Spinal cord (tissue), 10 donors: ENCODE measurements around the gene CAMK2A. TPM values are rescaled to one million over a fixed set of nuclear protein-coding genes. Genes with fewer than 3 reads are reported as not detected.

Experiments
- DNase-seq, 6 donors: peaks; one replicate each; pipeline versions ENCODE4 v3.0.0 to v3.0.0-alpha.2; 2013 to 2015; ENCODE audit warnings: low spot score in 6 of 6, low read depth in 4 of 6
- H3K27ac ChIP-seq: one replicate; pipeline ENCODE4 v1.5.1; 2013; ENCODE audit warnings: low read depth, low read length, control low read depth
- H3K27me3 ChIP-seq: one replicate; pipeline ENCODE4 v1.6.1; 2013; ENCODE audit warnings: low read length; ENCODE audit not compliant: control insufficient read depth, insufficient read depth
- H3K36me3 ChIP-seq: one replicate; pipeline ENCODE4 v1.6.1; 2013; ENCODE audit warnings: low read length; ENCODE audit not compliant: control insufficient read depth, insufficient read depth
- H3K4me1 ChIP-seq: one replicate; pipeline ENCODE4 v1.6.1; 2013; ENCODE audit warnings: low read length; ENCODE audit not compliant: control insufficient read depth, insufficient read depth
- H3K4me3 ChIP-seq: one replicate; pipeline ENCODE4 v1.5.1; 2013; ENCODE audit warnings: low read depth, low read length, control low read depth
- H3K9me3 ChIP-seq: one replicate; pipeline ENCODE4 v1.6.1; 2013; ENCODE audit warnings: low read length; ENCODE audit not compliant: control insufficient read depth, insufficient read depth
- WGBS: methylation state at CpG from one replicate; pipeline ENCODE4 v1.1.5; 2013; ENCODE audit warnings: missing lambda C conversion rate; ENCODE audit not compliant: insufficient coverage; 5-methylcytosine and 5-hydroxymethylcytosine counted together
- polyA plus RNA-seq, 2 donors: library from polyadenylated mRNA; unstranded; fragments of 120-200 nt; gene quantifications; one replicate each; pipeline ENCODE4 v1.2.1, GENCODE V29; 2013; ENCODE audit not compliant: insufficient read length in 2 of 2
- total RNA-seq, 2 donors: library from RNA; depleted of rRNA in 1 of 2; stranded (reverse); fragments of 120-200 nt in 1 of 2; fragments of >200 nt in 1 of 2; gene quantifications; one replicate each; pipeline versions ENCODE4 v1.2.3 to v1.2.4, GENCODE V29; 2013 to 2014
- donor health status: healthy.

Gene CAMK2A
- total and polyA plus RNA-seq, 4 donors, result 5.7 to 26.8 (median 23.5) TPM

- peak overlapping the region; percentile 33 for H3K27ac ChIP-seq
- no peaks in the 10 kb centered on the region for H3K9me3 ChIP-seq
- peaks cover 32% of the 10 kb centered on the region for H3K4me1 ChIP-seq
- no peak overlapping the region for H3K4me3 ChIP-seq
- no peaks in the 10 kb centered on the region for H3K27me3 ChIP-seq
- peak in 2 of 6 donors; percentile 68 to 91 for DNase-seq
- H3K36me3 ChIP-seq, result no peaks in the 10 kb centered on the region
- WGBS, result 33% methylated on average over 6 of the region's 7 CpGs
These were observed 19.7 kb upstream of the CAMK2A start for GRCh38 chr5:150309101-150309885.

GRCh38 chr5:150307617-150308426 lies 18.2 kb upstream of the CAMK2A start:
- Histone ChIP-seq H3K9me3 (no peaks in the 10 kb centered on the region), H3K36me3 (no peaks in the 10 kb centered on the region), H3K27me3 (peaks cover 13% of the 10 kb centered on the region), H3K4me1 (peaks cover 47% of the 10 kb centered on the region), H3K4me3 (no peak overlapping the region), H3K27ac (peak overlapping the region; percentile 75)
- DNase-seq, result peak in 2 of 6 donors; percentile 37 to 55
- 53% methylated on average over 10 of the region's 11 CpGs for WGBS

GRCh38 chr5:150306775-150307174 lies 17.2 kb upstream of the CAMK2A start:
- Histone ChIP-seq H3K4me3 (no peak overlapping the region), H3K27ac (peak overlapping the region; percentile 25), H3K27me3 (peaks cover 21% of the 10 kb centered on the region), H3K9me3 (no peaks in the 10 kb centered on the region), H3K4me1 (peaks cover 55% of the 10 kb centered on the region), H3K36me3 (no peaks in the 10 kb centered on the region)
- DNase-seq, result no peak
- 79% methylated on average over 4 of the region's 4 CpGs for WGBS

DNA sequence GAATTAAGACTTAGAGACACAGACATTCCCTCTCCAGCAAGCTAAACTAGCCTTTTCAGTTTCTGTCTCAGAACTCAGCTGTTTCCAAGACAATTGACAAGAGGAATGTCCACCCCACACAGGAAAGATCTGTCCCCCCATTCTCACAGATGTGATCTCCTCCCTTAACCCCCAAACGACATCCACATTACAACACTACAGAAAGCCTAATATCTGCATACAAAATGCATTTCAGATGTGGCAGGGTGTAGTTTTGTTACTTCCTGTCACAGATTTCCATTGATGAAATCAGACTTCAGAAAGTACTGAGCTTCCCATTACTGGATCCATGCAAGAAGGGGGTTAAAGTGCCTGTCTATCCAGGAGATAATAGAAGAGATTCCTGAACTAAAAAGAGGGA lies 16.0 kb upstream of the CAMK2A start:
- Histone ChIP-seq H3K9me3 (no peaks in the 10 kb centered on the region), H3K4me1 (peaks cover 61% of the 10 kb centered on the region), H3K36me3 (no peaks in the 10 kb centered on the region), H3K27me3 (peaks cover 31% of the 10 kb centered on the region), H3K27ac (no peak overlapping the region), H3K4me3 (no peak overlapping the region)
- DNase-seq, result no peak
- WGBS, result 40% methylated on average over 1 of the region's 1 CpG

- Histone ChIP-seq H3K4me3 (no peak overlapping the region), H3K4me1 (peaks cover 66% of the 10 kb centered on the region), H3K9me3 (no peaks in the 10 kb centered on the region), H3K36me3 (no peaks in the 10 kb centered on the region), H3K27me3 (peaks cover 31% of the 10 kb centered on the region), H3K27ac (no peak overlapping the region)
- 80% methylated on average over 2 of the region's 2 CpGs for WGBS
- DNase-seq, result no peak
These were observed 15.5 kb upstream of the CAMK2A start for GRCh38 chr5:150305095-150305494.

DNA sequence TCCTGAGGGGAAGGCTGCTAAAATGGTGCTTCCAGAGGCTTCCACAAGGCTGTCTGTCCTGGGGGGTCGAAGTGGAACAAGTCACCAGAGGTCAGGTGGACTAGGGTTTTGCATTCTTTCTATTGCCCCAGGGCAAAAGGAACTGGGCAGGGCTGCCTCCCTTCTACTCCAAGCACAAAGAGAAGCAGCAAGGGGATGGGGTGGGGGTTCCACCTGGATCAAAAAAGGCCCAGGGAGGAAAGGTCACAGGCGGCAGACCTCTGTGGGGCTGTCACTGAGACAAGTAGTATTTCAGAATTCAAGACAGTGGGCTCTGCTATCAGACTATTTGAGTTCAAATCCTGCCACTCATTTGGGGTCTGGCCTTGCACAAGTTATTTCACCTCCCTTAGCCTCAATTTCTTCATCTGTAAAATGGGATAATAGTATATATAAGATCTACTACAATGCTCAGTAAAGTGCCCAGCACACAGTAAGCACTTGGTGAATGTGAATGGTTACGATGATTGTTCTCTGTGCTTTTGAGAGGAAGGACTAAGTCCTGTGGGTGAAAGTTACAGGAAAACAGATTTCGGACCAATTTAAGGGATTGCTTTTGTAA lies 15.0 kb upstream of the CAMK2A start:
- Histone ChIP-seq H3K4me1 (peaks cover 64% of the 10 kb centered on the region), H3K27ac (no peak overlapping the region), H3K27me3 (peaks cover 31% of the 10 kb centered on the region), H3K36me3 (no peaks in the 10 kb centered on the region), H3K4me3 (no peak overlapping the region), H3K9me3 (no peaks in the 10 kb centered on the region)
- WGBS, result 90% methylated on average over 3 of the region's 4 CpGs
- DNase-seq, result no peak

DNA sequence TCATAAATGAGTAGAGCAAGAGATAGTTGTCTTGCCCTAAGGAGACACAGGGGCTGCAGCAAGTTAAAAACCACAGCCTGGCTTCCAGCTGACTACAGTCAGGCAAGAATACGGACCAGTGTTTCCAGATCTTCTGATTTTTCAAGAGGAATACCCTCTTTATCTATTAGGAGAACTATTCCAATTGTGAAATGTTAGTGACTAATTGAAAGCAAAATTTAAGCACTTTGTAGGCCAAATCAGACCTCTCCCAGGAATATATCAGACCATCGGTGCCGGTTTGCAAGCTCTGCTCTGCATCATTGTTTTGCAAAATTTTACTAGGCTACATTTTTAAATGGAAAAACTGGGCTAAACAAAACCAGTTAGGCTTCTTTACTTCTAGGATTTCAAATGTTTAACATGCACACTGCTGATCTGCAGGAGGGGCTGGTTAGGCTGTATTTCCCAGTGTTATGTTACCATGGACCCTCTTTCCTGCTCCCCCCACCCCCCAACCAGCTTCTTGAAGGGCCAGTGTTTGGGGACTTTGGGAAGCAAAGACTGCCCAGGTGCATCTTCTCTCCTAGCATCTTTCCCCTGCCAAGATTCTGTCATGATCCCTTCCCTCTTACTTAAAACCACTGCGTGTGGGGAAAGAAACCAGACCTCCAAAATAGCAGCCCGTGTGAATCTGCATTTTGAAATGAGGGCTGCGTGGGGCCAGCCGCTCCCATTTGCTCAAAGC lies 14.2 kb upstream of the CAMK2A start:
- Histone ChIP-seq H3K4me1 (peaks cover 57% of the 10 kb centered on the region), H3K4me3 (no peak overlapping the region), H3K27ac (peak overlapping the region; percentile 73), H3K36me3 (no peaks in the 10 kb centered on the region), H3K27me3 (peaks cover 31% of the 10 kb centered on the region), H3K9me3 (no peaks in the 10 kb centered on the region)
- no peak for DNase-seq
- WGBS, result 69% methylated on average over 4 of the region's 7 CpGs

GRCh38 chr5:150303070-150303615 lies 13.6 kb upstream of the CAMK2A start:
- 13% methylated on average over 12 of the region's 16 CpGs for WGBS
- H3K9me3 ChIP-seq, result no peaks in the 10 kb centered on the region
- H3K27me3 ChIP-seq, result peaks cover 31% of the 10 kb centered on the region
- peak overlapping the region; percentile 21 for H3K4me3 ChIP-seq
- H3K36me3 ChIP-seq, result no peaks in the 10 kb centered on the region
- H3K27ac ChIP-seq, result peak overlapping the region; percentile 73
- peaks cover 56% of the 10 kb centered on the region for H3K4me1 ChIP-seq
- DNase-seq, result peak in 2 of 6 donors; percentile 39 to 63
